Calu3 (cell line): ENCODE data around the gene SLC2A14. TPM values are rescaled to one million over a fixed set of nuclear protein-coding genes. Genes with fewer than 3 reads are reported as not detected.
"Not testable (repeated sequence)": the region's sequence is repeated elsewhere in the genome, so short reads cannot be mapped to it uniquely, and the experiment has no call there.

Source experiments
- BruUV-seq: library from RNA; stranded (reverse); fragments of 400-500 nt; replicated peaks from 2 replicates; lab custom pipeline; 2021; lab: Mats Ljungman, UMichigan
- CTCF ChIA-PET: fragments of 300-600 bp; sonication (Branson Sonifier 250); formaldehyde crosslinking; loops from one replicate; lab custom pipeline; 2022; ENCODE audit warnings: antibody characterized with exemption; lab: Charles Lee
- DNase-seq: peaks from one replicate; pipeline ENCODE4 v3.0.0; 2022
- H3K27ac Mint-ChIP-seq: one replicate; pipeline ENCODE4 v1.8.0; 2022; ENCODE audit warnings: mixed read lengths; ENCODE audit not compliant: unreplicated experiment
- H3K27me3 Mint-ChIP-seq: one replicate; pipeline ENCODE4 v1.8.0; 2022; ENCODE audit warnings: mixed read lengths; ENCODE audit not compliant: unreplicated experiment
- H3K36me3 Mint-ChIP-seq: one replicate; pipeline ENCODE4 v1.8.0; 2022; ENCODE audit warnings: mild to moderate bottlenecking, moderate library complexity, mixed read lengths; ENCODE audit not compliant: insufficient read depth, unreplicated experiment
- H3K4me1 Mint-ChIP-seq: one replicate; pipeline ENCODE4 v1.8.0; 2022; ENCODE audit warnings: mild to moderate bottlenecking, low read depth, mixed read lengths; ENCODE audit not compliant: unreplicated experiment
- H3K4me3 Mint-ChIP-seq: one replicate; pipeline ENCODE4 v1.8.0; 2022; ENCODE audit warnings: mild to moderate bottlenecking, low read depth, moderate library complexity, mixed read lengths; ENCODE audit not compliant: unreplicated experiment
- H3K9me3 Mint-ChIP-seq: one replicate; pipeline ENCODE4 v1.8.0; 2022; ENCODE audit warnings: low read depth, mixed read lengths; ENCODE audit not compliant: unreplicated experiment
- intact Hi-C: fragments of 100-400 bp; cut with micrococcal nuclease; formaldehyde crosslinking; loops from one replicate; pipeline ENCODE4 v1.10.0; 2022; ENCODE audit not compliant: unreplicated experiment
- total RNA-seq: library from RNA; stranded (reverse); gene quantifications from 2 replicates; pipeline ENCODE4 v1.2.3, GENCODE V29; 2022
- TF ChIP-seq, protein P1 (sequence below): fragments of 200-600 bp; IDR thresholded peaks from one replicate; pipeline ENCODE4 v1.8.0; 2022; ENCODE audit warnings: antibody characterized with exemption; ENCODE audit not compliant: unreplicated experiment

The SLC2A14 gene
- total RNA-seq, 1 experiment from 2014 or later: not detected

DNA sequence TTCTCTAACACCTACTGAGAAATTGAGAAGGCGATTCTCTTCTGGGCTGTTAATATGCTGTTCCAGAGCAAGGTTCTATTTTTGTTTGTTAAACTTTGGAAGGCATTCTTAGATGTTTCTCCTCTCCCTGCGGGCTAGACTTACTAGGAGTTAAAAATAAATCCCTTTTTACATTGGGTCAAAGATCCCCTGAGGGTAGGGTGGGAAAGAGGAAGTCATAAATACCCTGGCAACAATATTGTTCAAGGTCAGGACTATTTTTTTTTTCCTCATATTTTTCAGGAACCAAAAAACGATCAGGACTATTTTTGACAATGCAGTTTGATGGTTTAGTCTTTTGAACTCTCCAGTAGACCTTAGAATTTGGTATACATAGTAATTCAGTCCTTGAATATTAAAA is 12.0 kb upstream of the SLC2A14 start:
- BruUV-seq: no TSS peak
- CTCF ChIA-PET: no interaction called here
- H3K27ac Mint-ChIP-seq: no peak overlapping the region
- TF ChIP-seq, protein P1, sequence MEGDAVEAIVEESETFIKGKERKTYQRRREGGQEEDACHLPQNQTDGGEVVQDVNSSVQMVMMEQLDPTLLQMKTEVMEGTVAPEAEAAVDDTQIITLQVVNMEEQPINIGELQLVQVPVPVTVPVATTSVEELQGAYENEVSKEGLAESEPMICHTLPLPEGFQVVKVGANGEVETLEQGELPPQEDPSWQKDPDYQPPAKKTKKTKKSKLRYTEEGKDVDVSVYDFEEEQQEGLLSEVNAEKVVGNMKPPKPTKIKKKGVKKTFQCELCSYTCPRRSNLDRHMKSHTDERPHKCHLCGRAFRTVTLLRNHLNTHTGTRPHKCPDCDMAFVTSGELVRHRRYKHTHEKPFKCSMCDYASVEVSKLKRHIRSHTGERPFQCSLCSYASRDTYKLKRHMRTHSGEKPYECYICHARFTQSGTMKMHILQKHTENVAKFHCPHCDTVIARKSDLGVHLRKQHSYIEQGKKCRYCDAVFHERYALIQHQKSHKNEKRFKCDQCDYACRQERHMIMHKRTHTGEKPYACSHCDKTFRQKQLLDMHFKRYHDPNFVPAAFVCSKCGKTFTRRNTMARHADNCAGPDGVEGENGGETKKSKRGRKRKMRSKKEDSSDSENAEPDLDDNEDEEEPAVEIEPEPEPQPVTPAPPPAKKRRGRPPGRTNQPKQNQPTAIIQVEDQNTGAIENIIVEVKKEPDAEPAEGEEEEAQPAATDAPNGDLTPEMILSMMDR: no peak
- H3K36me3 Mint-ChIP-seq: no peaks in the 10 kb centered on the region
- DNase-seq: no peak
- no peaks in the 10 kb centered on the region for H3K9me3 Mint-ChIP-seq
- no peaks in the 10 kb centered on the region for H3K4me1 Mint-ChIP-seq
- H3K4me3 Mint-ChIP-seq: no peak overlapping the region
- no peaks in the 10 kb centered on the region for H3K27me3 Mint-ChIP-seq
- intact Hi-C loops: no loop called here

GRCh38 chr12:7881736-7882120 is 9.0 kb upstream of the SLC2A14 start:
- H3K4me3 Mint-ChIP-seq, DNase-seq, BruUV-seq, intact Hi-C loops, H3K9me3 Mint-ChIP-seq, H3K27me3 Mint-ChIP-seq, H3K27ac Mint-ChIP-seq, H3K36me3 Mint-ChIP-seq, H3K4me1 Mint-ChIP-seq: not testable (repeated sequence)
- CTCF ChIA-PET: interaction anchor here (0.6 to 1.2 kb wide), 2 partner anchors 25 to 52 kb away, joined by 3 read pairs; no protein-coding TSS in a partner anchor

GRCh38 chr12:7880952-7881735 is 8.4 kb upstream of the SLC2A14 start:
- BruUV-seq, H3K36me3 Mint-ChIP-seq, H3K27ac Mint-ChIP-seq, H3K4me1 Mint-ChIP-seq, H3K4me3 Mint-ChIP-seq, DNase-seq, H3K9me3 Mint-ChIP-seq, H3K27me3 Mint-ChIP-seq, intact Hi-C loops: not testable (repeated sequence)
- CTCF ChIA-PET: interaction anchor here (0.6 to 1.2 kb wide), 2 partner anchors 26 to 52 kb away, joined by 3 read pairs; no protein-coding TSS in a partner anchor

DNA sequence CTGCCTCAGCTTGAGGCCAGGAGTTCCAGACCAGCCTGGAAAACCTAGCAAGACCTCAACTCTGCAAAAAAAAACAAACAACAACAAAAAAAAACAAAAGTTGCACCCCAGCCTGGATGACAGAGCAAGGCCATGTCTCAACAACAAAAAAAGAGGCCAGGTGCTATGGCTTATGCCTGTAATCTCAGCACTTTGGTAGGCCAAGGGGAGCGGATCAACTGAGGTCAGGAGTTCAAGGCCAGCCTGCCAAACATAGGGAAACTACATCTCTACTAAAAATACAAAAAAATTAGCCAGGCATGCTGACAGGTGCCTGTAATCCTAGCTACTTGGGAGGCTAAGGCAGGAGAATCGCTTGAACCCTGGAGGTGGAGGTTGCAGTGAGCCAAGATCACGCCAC is 6.5 kb upstream of the SLC2A14 start:
- TF ChIP-seq, protein P1: no peak
- no peak overlapping the region for H3K27ac Mint-ChIP-seq
- no peak for DNase-seq
- H3K4me3 Mint-ChIP-seq: no peak overlapping the region
- no peaks in the 10 kb centered on the region for H3K27me3 Mint-ChIP-seq
- H3K4me1 Mint-ChIP-seq: no peaks in the 10 kb centered on the region
- H3K9me3 Mint-ChIP-seq: no peaks in the 10 kb centered on the region
- intact Hi-C loops: no loop called here
- CTCF ChIA-PET: interaction anchor here (0.6 to 0.7 kb wide), 2 partner anchors 834 to 1729 kb away, joined by 4 to 6 read pairs; no protein-coding TSS in a partner anchor
- H3K36me3 Mint-ChIP-seq: no peaks in the 10 kb centered on the region
- no TSS peak for BruUV-seq

DNA sequence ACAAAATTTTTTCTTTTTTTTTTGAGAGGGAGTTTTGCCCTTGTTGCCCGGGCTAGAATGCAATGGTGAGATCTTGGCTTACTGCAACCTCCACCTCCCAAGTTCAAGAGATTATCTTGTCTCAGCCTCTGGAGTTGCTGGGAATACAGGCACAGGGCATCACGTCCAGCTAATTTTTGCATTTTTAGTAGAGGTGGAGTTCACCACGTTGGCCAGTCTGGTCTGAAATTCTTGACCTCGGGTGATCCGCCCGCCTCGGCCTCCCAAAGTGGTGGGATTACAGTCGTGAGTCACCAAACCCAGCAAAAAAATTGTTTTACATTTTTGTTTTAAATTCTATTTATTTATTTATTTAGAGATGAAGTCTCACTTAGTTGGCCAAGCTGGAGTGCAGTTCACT is 4.7 kb upstream of the SLC2A14 start:
- no peak for DNase-seq
- no peak overlapping the region for H3K27ac Mint-ChIP-seq
- H3K4me3 Mint-ChIP-seq: no peak overlapping the region
- TF ChIP-seq, protein P1: no peak
- no peaks in the 10 kb centered on the region for H3K9me3 Mint-ChIP-seq
- intact Hi-C loops: no loop called here
- H3K36me3 Mint-ChIP-seq: no peaks in the 10 kb centered on the region
- no peaks in the 10 kb centered on the region for H3K27me3 Mint-ChIP-seq
- H3K4me1 Mint-ChIP-seq: no peaks in the 10 kb centered on the region
- no TSS peak for BruUV-seq
- CTCF ChIA-PET: interaction anchor here (1.1 kb wide), 1 partner anchor 17 kb away, joined by 3 read pairs; no protein-coding TSS in a partner anchor
